ENCODE measurements around the gene TSPAN5.

TSPAN5 gene

DNA sequence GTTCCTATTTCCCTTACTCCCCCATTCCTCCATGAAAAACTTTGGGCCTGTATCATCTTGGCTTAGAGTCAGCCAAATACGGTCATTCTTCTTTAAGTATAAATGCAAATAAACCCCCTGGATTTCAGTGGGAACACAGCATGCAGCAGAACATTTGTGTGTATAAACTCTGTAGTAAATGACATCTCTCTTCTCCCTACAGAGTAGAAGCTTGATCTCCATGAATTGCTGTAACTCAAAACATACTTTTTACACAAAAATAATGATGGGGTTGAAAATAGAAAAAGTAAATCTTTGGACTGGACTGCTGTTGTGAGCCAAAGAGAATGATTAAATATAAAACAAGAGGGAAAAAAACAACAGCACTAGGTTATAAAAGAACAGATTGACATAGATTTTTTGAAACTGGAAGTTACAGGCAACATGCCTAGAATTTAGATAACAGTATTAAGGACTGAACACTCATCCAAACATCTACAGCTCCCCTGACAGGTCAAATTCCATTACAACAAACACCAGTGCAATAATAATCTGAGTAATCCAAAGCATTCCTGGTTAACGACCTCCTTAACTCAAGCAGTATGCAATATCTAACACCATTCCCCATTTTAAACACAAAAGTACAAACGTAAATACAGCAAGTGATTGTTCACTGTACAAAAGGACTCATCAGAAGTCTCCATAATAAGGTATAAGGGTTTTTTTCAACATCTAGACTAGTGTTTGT lies 30.7 kb downstream of the TSPAN5 start (continued):
- no peak for TF ChIP-seq GLIS3 (CRISPR knock-in tag; IDR thresholded peaks at IDR 0.05)

DNA sequence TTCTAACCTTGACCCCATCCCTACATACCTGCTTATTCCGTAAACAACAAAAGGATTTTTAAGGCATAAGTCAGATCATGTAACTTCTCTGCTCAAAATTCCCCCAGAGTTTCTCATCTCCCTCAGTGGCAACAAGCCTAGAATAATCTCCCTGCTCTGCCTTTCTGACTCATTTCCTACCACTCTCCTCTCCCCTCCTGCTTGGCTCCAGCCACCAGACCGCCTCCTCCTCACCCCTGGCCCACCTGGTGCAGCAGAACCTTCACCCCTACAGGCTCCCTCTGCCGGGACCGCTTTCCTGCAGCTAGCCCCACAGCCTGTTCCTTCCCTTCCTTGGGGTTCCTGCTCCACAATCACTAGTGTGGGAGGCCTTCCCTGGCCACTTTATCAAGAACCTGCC lies 32.1 kb downstream of the TSPAN5 start:
- peak; percentile 93 for ATAC-seq
- no peak for TF ChIP-seq CSRNP3 (CRISPR knock-in tag; IDR thresholded peaks at IDR 0.05)
- TF ChIP-seq ZC3H10 (CRISPR knock-in tag; IDR thresholded peaks at IDR 0.05), result no peak
- TF ChIP-seq ZFP30 (CRISPR knock-in tag; IDR thresholded peaks at IDR 0.05), result no peak
- TF ChIP-seq, protein P1, sequence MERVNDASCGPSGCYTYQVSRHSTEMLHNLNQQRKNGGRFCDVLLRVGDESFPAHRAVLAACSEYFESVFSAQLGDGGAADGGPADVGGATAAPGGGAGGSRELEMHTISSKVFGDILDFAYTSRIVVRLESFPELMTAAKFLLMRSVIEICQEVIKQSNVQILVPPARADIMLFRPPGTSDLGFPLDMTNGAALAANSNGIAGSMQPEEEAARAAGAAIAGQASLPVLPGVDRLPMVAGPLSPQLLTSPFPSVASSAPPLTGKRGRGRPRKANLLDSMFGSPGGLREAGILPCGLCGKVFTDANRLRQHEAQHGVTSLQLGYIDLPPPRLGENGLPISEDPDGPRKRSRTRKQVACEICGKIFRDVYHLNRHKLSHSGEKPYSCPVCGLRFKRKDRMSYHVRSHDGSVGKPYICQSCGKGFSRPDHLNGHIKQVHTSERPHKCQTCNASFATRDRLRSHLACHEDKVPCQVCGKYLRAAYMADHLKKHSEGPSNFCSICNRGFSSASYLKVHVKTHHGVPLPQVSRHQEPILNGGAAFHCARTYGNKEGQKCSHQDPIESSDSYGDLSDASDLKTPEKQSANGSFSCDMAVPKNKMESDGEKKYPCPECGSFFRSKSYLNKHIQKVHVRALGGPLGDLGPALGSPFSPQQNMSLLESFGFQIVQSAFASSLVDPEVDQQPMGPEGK (CRISPR knock-in tag; IDR thresholded peaks at IDR 0.05; ENCODE audit: borderline replicate concordance), result no peak
- TF ChIP-seq ZNF565 (CRISPR knock-in tag; conservative IDR thresholded peaks at IDR 0.05; ENCODE audit: low read depth), result no peak
- no peak for TF ChIP-seq RARB (CRISPR knock-in tag; IDR thresholded peaks at IDR 0.05)
- no peak for TF ChIP-seq GLIS3 (CRISPR knock-in tag; IDR thresholded peaks at IDR 0.05)
- TF ChIP-seq SNAI2 (CRISPR knock-in tag; IDR thresholded peaks at IDR 0.05), result no peak
- TF ChIP-seq CSDC2 (CRISPR knock-in tag; IDR thresholded peaks at IDR 0.05), result no peak
- no peak for TF ChIP-seq CREB5 (CRISPR knock-in tag; IDR thresholded peaks at IDR 0.05; ENCODE audit: low read depth)
- TF ChIP-seq ZFP3 (CRISPR knock-in tag; IDR thresholded peaks at IDR 0.05), result no peak
- no peak for TF ChIP-seq TCF4 (CRISPR knock-in tag; IDR thresholded peaks at IDR 0.05; ENCODE audit: borderline replicate concordance)
- no peak for TF ChIP-seq ARNTL (CRISPR knock-in tag; IDR thresholded peaks at IDR 0.05; ENCODE audit: borderline replicate concordance, low read depth)
- TF ChIP-seq ISL1 (CRISPR knock-in tag; IDR thresholded peaks at IDR 0.05), result no peak
- no peak for TF ChIP-seq PPARA (CRISPR knock-in tag; IDR thresholded peaks at IDR 0.05; ENCODE audit: borderline replicate concordance)
- TF ChIP-seq ZNF70 (CRISPR knock-in tag; IDR thresholded peaks at IDR 0.05), result no peak
- TF ChIP-seq POU6F1 (CRISPR knock-in tag; IDR thresholded peaks at IDR 0.05; ENCODE audit: borderline replicate concordance, low read depth), result no peak

DNA sequence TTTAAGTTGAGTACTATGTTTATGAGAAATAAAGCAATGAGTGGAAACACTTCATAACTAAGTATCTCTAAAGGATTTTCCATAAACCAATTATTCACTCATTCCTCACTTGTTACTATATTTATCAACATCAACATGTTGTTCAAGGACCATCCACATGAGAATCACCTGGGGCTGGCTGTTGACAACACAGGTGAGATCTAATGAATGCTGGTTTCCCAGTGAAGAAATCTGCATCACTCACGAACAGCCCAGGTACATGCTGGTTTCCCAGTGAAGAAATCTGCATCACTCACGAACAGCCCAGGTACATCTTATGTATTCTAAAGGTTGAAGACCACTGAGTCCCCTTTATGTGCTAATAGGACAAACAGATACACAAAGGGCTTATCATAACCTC lies 32.5 kb downstream of the TSPAN5 start:
- no peak; the same call in 2 of the 3 replicates for ATAC-seq
- no peak for TF ChIP-seq CREB5 (CRISPR knock-in tag; IDR thresholded peaks at IDR 0.05; ENCODE audit: low read depth)
- TF ChIP-seq RARB (CRISPR knock-in tag; IDR thresholded peaks at IDR 0.05), result no peak
- TF ChIP-seq SNAI2 (CRISPR knock-in tag; IDR thresholded peaks at IDR 0.05), result no peak

DNA sequence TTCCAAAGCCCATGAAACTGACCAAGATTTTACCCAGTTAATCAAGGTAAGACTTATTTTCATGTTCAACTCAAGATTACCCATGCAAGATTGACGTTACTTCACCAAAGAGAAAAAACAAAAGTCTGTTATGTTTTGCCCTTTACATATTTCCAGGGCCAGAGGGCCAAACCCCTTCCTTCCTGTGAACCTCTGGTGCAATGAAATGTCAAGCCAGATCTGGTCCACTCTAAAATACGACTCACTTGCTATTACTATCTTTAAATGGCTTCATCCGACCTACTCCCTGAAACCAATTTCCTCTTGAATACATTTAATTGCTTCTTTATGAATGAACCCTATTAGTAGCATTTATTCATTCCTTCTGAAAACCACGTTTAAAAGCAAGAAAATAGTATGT lies 33.0 kb downstream of the TSPAN5 start:
- ATAC-seq, result no peak
- TF ChIP-seq ZC3H10 (CRISPR knock-in tag; IDR thresholded peaks at IDR 0.05), result no peak
- no peak for TF ChIP-seq CSDC2 (CRISPR knock-in tag; IDR thresholded peaks at IDR 0.05)
- no peak for TF ChIP-seq GLIS3 (CRISPR knock-in tag; IDR thresholded peaks at IDR 0.05)
- no peak for TF ChIP-seq ISL1 (CRISPR knock-in tag; IDR thresholded peaks at IDR 0.05)
- TF ChIP-seq, protein P2, sequence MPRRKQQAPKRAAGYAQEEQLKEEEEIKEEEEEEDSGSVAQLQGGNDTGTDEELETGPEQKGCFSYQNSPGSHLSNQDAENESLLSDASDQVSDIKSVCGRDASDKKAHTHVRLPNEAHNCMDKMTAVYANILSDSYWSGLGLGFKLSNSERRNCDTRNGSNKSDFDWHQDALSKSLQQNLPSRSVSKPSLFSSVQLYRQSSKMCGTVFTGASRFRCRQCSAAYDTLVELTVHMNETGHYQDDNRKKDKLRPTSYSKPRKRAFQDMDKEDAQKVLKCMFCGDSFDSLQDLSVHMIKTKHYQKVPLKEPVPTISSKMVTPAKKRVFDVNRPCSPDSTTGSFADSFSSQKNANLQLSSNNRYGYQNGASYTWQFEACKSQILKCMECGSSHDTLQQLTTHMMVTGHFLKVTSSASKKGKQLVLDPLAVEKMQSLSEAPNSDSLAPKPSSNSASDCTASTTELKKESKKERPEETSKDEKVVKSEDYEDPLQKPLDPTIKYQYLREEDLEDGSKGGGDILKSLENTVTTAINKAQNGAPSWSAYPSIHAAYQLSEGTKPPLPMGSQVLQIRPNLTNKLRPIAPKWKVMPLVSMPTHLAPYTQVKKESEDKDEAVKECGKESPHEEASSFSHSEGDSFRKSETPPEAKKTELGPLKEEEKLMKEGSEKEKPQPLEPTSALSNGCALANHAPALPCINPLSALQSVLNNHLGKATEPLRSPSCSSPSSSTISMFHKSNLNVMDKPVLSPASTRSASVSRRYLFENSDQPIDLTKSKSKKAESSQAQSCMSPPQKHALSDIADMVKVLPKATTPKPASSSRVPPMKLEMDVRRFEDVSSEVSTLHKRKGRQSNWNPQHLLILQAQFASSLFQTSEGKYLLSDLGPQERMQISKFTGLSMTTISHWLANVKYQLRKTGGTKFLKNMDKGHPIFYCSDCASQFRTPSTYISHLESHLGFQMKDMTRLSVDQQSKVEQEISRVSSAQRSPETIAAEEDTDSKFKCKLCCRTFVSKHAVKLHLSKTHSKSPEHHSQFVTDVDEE (CRISPR knock-in tag; IDR thresholded peaks at IDR 0.05), result no peak
- no peak for TF ChIP-seq ARNTL (CRISPR knock-in tag; IDR thresholded peaks at IDR 0.05; ENCODE audit: borderline replicate concordance, low read depth)
- TF ChIP-seq BACH2 (CRISPR knock-in tag; IDR thresholded peaks at IDR 0.05; ENCODE audit: borderline replicate concordance), result no peak

Measured in SK-N-SH treated with all-trans-retinoic acid at 6 μM for 48 hours (cell line).